ENCODE results near the gene LRRC28.
"Not testable (repeated sequence)": the region's sequence is repeated elsewhere in the genome, so short reads cannot be mapped to it uniquely, and the experiment has no call there.

The LRRC28 gene

GRCh38 chr15:99250857-99251841 is at the start of gene LRRC28:
TSS of gene LRRC28 (plus strand) at chr15:99251481. CDS start at chr15:99255958, 4,477 bp downstream.
- peak; percentile 91 for DNase-seq

GRCh38 chr15:99202176-99202552 is 49.1 kb upstream of the LRRC28 start:
- no peak for DNase-seq

GRCh38 chr15:99207672-99208071 is 43.6 kb upstream of the LRRC28 start:
- DNase-seq: no peak

DNA sequence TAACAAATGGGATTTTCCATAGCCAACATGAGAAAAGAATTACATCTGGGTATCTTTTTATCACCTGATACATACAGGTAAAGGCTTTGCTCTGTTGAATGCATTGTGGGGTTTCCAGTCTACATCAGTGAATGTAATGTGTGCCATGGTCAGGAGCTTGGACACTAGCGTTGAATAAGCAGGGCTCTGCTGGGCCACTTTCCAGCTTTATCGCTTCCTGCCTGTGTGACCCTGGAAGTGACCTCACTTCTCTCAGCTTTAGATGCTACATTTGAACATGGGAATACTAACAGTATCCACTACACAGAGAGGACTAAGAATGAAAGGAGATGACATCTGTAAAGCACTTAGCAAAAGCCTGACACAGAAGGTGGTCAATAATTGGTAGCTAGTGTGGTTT is 42.0 kb upstream of the LRRC28 start:
- DNase-seq: no peak

DNA sequence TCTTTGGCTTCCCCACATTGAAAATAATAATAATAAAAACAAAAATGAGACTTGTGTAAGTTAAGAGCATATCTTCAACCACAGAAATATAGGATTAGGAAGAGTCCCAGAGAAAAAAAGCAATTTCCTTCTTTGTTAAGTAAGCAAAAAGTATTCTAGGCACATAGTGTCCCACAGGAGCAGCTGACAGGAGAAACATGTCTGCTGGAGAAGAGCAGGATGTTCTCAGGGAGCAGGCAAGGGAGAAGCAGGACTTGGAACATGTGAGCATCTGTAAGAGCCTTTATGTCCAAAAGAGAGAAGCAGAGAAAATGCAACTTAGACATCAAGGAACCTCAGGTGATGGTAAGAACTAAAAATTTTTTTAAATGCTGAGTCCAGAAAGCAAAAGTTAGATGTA is 40.9 kb upstream of the LRRC28 start:
- no peak for DNase-seq

DNA sequence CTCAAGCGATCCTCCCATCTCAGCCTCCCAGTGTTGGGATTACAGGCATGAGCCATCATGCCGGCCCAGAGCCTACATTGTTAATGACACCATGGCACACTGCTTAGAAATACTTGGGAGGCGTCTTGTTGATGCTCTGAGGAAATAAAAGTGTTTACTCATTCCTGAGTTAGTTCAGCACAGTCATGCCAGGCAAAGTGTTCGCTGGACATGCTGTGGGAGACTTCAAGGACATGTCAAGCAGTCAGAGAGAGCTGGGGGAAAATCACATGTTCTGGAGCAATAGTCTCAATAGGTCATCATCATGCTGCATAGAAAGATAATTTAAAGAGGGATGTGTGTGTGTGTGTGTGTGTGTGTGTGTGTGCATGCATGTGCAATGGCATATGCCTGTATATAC is 39.4 kb upstream of the LRRC28 start:
- no peak for DNase-seq

- DNase-seq: no peak
Measured at GRCh38 chr15:99212406-99212805, 38.9 kb upstream of the LRRC28 start.

DNA sequence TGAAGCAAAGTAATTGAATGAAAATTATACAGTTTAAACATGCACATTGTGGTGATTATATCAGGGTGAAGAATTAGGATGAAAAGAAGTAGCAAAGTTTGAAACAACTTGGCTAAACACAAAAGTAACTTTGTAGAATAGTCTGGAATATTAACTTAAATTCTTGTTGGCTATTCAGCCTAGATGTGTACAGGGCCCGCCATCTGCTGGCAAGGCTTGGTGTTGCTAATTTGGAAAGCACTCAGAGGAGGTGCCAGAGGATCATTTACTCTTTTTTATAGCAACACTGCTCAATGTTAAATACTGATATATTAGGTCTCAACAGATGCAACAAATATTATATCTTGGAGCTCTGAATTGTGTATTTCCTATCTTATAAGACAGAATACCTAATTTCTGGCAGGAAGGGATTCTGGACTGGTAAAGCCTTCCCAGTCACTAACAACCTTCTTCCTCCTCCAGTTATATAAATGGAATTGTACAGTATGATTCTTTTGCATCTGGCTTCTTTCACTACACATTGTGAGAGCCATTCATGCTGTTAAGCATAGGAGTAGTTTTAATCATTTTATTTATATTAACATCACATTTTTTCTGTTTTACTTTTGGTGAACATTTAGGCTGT is 38.0 kb upstream of the LRRC28 start:
- peak; percentile 24 for DNase-seq

GRCh38 chr15:99224372-99225214 is 26.7 kb upstream of the LRRC28 start:
- no peak for DNase-seq

GRCh38 chr15:99226802-99227201 is 24.5 kb upstream of the LRRC28 start:
- DNase-seq: no peak

GRCh38 chr15:99228120-99228770 is 23.0 kb upstream of the LRRC28 start:
- DNase-seq: no peak

- no peak for DNase-seq
Measured at GRCh38 chr15:99230867-99231266, 20.4 kb upstream of the LRRC28 start.

GRCh38 chr15:99232740-99233139 is 18.5 kb upstream of the LRRC28 start:
- DNase-seq: no peak

- DNase-seq: not testable (repeated sequence)
Measured at GRCh38 chr15:99234160-99234559, 17.1 kb upstream of the LRRC28 start.

DNA sequence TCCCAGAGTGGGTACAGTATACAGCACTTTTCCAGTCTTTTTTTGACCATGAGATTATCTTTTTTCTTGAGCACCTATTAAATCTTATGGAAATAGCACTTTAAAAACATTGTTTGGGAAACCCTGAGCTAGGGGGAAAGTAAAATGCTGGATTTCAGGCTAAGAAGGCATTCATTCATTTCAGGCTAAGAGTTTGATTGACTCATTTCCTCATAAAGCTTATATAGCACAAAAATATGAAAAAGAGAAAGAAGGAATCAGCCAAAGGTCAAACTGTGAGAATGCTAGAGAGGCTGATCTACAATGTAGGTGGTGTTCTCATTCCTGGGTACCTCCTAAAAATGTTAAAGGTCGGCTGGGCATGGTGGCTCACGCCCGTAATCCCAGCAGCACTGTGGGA is 12.4 kb upstream of the LRRC28 start:
- no peak for DNase-seq

DNA sequence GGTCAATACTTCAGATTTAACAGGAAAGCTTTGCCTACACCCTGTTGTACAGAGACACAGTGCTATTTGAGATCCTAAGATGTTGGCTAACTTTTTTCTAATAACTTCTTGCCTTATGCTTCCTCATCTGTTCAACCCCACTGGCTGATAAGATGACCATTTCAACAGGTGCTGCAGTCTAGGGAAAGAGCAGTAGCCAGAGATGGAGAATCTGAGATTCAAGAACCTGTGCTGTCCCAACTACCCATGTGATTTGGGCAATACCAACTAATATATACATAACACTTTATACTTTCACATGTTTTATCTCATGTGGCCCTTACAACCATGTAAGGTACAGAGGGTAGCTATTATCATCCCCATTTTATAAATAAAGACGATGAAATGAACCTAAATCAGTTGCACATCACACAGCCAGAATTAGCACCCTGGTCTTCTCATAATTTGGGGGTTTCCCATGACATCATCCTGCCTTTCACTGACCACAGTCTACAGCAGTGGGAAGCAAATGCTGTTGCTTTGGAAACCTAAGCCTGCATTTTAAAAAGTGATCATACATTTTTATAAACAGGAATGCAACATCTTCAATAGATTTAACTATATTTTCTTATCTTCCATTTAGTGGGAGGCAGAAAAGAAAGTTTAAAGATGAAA is 11.6 kb upstream of the LRRC28 start:
- DNase-seq: no peak

- no peak for DNase-seq
Measured at GRCh38 chr15:99241752-99242151, 9.5 kb upstream of the LRRC28 start.

DNA sequence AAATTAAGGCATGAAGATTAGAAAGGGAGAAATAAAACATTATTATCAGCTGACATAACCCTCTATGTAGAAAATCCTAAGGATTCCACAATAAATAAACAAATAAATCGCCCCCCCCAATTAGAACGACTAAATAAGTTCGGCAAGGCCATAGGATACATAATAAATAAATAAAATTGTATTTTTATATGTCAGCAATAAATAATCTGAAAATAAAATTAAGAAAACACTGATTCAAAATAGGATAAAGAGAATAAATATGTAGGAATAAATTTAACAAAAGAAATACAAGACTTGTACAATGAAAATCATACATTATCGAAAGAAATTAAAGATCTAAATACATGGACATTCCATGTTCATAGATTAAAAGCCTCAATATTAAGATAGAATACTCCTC is 7.0 kb upstream of the LRRC28 start:
- no peak for DNase-seq

GRCh38 chr15:99247062-99247461 is 4.2 kb upstream of the LRRC28 start:
- DNase-seq: no peak

DNA sequence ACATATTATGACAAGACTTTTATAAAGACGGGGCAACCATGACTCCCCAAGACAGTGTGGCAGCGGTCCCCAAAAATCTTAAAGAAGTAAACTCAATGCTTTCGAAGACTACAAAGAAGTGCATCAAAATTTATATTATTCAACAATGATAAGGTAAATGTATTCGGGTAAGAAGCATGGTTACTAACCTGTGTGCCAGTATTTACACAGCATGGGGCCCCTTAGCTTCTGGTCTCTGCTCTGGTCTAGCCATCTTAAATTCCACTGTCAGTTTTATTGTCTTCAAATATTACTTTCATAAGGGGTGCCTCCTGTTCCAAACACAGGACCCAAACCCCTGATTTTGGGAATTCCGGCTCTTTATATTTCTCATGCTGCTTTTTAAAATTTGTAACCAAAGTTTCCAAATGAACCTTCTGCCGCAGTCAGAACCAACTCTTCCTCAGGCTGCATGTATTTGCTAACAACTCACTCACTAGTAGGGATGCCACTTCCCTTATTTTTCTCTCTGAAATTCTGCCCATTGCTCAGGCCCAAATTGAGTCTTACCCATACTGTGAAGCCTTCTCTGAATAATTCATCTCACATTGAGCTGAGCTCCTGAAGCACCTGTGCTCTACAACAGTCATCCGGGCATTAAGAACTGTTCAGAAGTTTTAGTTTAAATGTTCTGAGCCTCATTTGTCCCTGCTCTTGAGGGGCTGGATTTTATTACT is 3.1 kb upstream of the LRRC28 start:
- no peak for DNase-seq

- DNase-seq: no peak
Measured at GRCh38 chr15:99249270-99249841, 1.9 kb upstream of the LRRC28 start, which contains the start of gene TTC23. TSS of gene TTC23 (minus strand) at chr15:99249581. CDS start at chr15:99228712, 20,869 bp downstream.
